Urothelium cell line (cell line): Measurements from ENCODE around the gene ABCG1.
A peak's percentile ranks its signal among the peaks of the same experiment; 100 is the strongest.

Source experiments
- DNase-seq: peaks from one replicate; pipeline ENCODE4 v3.0.0; 2011; ENCODE audit warnings: low spot score, mixed read lengths
- FAIRE-seq: peaks from 2 replicates; lab custom pipeline; 2011; peaks lifted over from hg19 to GRCh38; lab: Jason Lieb, UNC

The ABCG1 gene

GRCh38 chr21:42214081-42214750 lies 4.7 kb upstream of the ABCG1 start:
- FAIRE-seq (no peak), DNase-seq (no peak)

GRCh38 chr21:42214921-42215320 lies 4.0 kb upstream of the ABCG1 start:
- no peak for FAIRE-seq

GRCh38 chr21:42215942-42216725 lies 2.8 kb upstream of the ABCG1 start:
- DNase-seq (no peak), FAIRE-seq (no peak)

More at GRCh38 chr21:42214921-42215320, 4.0 kb upstream of the ABCG1 start:
- no peak for DNase-seq

GRCh38 chr21:42216726-42217572 lies 2.0 kb upstream of the ABCG1 start:
- no peak for DNase-seq
- no peak for FAIRE-seq

- FAIRE-seq (no peak), DNase-seq (peak; percentile 31)
Measured at GRCh38 chr21:42219606-42220137, 732 bp downstream of the ABCG1 start.

- DNase-seq, result peak; percentile 79
- FAIRE-seq, result no peak
Measured at GRCh38 chr21:42220138-42220701, 1.3 kb downstream of the ABCG1 start.

- peak; percentile 27 for DNase-seq
- FAIRE-seq, result no peak
Measured at GRCh38 chr21:42221581-42222345, 2.8 kb downstream of the ABCG1 start.

- FAIRE-seq, result no peak
- DNase-seq, result no peak
Measured at GRCh38 chr21:42222386-42222785, 3.4 kb downstream of the ABCG1 start.

GRCh38 chr21:42222821-42223390 lies 4.0 kb downstream of the ABCG1 start:
- FAIRE-seq (no peak), DNase-seq (no peak)

GRCh38 chr21:42223826-42224575 lies 5.1 kb downstream of the ABCG1 start:
- FAIRE-seq, result no peak
- no peak for DNase-seq

GRCh38 chr21:42225042-42225441 lies 6.1 kb downstream of the ABCG1 start:
- no peak for DNase-seq
- FAIRE-seq, result no peak

- no peak for FAIRE-seq
- DNase-seq, result no peak
Measured at GRCh38 chr21:42225571-42226155, 6.7 kb downstream of the ABCG1 start.

GRCh38 chr21:42226626-42227025 lies 7.7 kb downstream of the ABCG1 start:
- FAIRE-seq, result no peak
- DNase-seq, result no peak

GRCh38 chr21:42227909-42228708 lies 9.2 kb downstream of the ABCG1 start:
- FAIRE-seq (no peak), DNase-seq (peak; percentile 92)

GRCh38 chr21:42228709-42229220 lies 9.8 kb downstream of the ABCG1 start:
- FAIRE-seq (no peak), DNase-seq (no peak)

- DNase-seq, result no peak
- FAIRE-seq, result no peak
Measured at GRCh38 chr21:42229676-42230075, 10.7 kb downstream of the ABCG1 start.

- DNase-seq (no peak), FAIRE-seq (no peak)
Measured at GRCh38 chr21:42230178-42230577, 11.2 kb downstream of the ABCG1 start.

- DNase-seq (no peak), FAIRE-seq (no peak)
Measured at GRCh38 chr21:42230636-42231035, 11.7 kb downstream of the ABCG1 start.
